ENCODE data around the gene GABRQ. TPM values are rescaled to one million over a fixed set of nuclear protein-coding genes. Genes with fewer than 3 reads are reported as not detected.

The GABRQ gene
- total and polyA plus RNA-seq, 4 donors, result 0.01 to 0.05 TPM; not detected in 2

- Histone ChIP-seq H3K9ac (ENCODE audit: low read depth in 1 of 2, low read length in 2 of 2) (no peak overlapping the region), H3K9me3 (ENCODE audit: control insufficient read depth in 4 of 4, low read length in 3 of 4) (no peaks in the 10 kb centered on the region), H3K4me1 (ENCODE audit: control insufficient read depth in 4 of 4, insufficient read depth in 4 of 4, low read length in 3 of 4) (no peaks in the 10 kb centered on the region), H3K27ac (ENCODE audit: low read depth in 1 of 2, low read length in 2 of 2) (no peak overlapping the region), H3K4me3 (ENCODE audit: low read depth in 1 of 3, low read length in 3 of 3) (no peak overlapping the region), H3K27me3 (ENCODE audit: control insufficient read depth in 4 of 4, insufficient read depth in 4 of 4, low read length in 3 of 4) (peaks cover 0 to 3% (median 0%) of the 10 kb centered on the region in 4 donors), H3K36me3 (ENCODE audit: control insufficient read depth in 4 of 4, insufficient read depth in 3 of 4, low read depth in 1 of 4, low read length in 3 of 4) (no peaks in the 10 kb centered on the region)
- DNase-seq (ENCODE audit: low spot score), result no peak
- TF ChIP-seq NR2F2 (IDR thresholded peaks at IDR 0.05) (no peak), YY1 (IDR thresholded peaks at IDR 0.05) (no peak), HNF4A (conservative IDR thresholded peaks at IDR 0.05) (no peak), SP1 (IDR thresholded peaks at IDR 0.05) (no peak), RAD21 (IDR thresholded peaks at IDR 0.05) (no peak), JUND (IDR thresholded peaks at IDR 0.05) (no peak), TAF1 (conservative IDR thresholded peaks at IDR 0.05) (no peak)
- TF ChIP-seq, protein P1, sequence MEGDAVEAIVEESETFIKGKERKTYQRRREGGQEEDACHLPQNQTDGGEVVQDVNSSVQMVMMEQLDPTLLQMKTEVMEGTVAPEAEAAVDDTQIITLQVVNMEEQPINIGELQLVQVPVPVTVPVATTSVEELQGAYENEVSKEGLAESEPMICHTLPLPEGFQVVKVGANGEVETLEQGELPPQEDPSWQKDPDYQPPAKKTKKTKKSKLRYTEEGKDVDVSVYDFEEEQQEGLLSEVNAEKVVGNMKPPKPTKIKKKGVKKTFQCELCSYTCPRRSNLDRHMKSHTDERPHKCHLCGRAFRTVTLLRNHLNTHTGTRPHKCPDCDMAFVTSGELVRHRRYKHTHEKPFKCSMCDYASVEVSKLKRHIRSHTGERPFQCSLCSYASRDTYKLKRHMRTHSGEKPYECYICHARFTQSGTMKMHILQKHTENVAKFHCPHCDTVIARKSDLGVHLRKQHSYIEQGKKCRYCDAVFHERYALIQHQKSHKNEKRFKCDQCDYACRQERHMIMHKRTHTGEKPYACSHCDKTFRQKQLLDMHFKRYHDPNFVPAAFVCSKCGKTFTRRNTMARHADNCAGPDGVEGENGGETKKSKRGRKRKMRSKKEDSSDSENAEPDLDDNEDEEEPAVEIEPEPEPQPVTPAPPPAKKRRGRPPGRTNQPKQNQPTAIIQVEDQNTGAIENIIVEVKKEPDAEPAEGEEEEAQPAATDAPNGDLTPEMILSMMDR (IDR thresholded peaks at IDR 0.05; ENCODE audit: low read depth, low read length, missing input control), result no peak
- TF ChIP-seq, protein P2, sequence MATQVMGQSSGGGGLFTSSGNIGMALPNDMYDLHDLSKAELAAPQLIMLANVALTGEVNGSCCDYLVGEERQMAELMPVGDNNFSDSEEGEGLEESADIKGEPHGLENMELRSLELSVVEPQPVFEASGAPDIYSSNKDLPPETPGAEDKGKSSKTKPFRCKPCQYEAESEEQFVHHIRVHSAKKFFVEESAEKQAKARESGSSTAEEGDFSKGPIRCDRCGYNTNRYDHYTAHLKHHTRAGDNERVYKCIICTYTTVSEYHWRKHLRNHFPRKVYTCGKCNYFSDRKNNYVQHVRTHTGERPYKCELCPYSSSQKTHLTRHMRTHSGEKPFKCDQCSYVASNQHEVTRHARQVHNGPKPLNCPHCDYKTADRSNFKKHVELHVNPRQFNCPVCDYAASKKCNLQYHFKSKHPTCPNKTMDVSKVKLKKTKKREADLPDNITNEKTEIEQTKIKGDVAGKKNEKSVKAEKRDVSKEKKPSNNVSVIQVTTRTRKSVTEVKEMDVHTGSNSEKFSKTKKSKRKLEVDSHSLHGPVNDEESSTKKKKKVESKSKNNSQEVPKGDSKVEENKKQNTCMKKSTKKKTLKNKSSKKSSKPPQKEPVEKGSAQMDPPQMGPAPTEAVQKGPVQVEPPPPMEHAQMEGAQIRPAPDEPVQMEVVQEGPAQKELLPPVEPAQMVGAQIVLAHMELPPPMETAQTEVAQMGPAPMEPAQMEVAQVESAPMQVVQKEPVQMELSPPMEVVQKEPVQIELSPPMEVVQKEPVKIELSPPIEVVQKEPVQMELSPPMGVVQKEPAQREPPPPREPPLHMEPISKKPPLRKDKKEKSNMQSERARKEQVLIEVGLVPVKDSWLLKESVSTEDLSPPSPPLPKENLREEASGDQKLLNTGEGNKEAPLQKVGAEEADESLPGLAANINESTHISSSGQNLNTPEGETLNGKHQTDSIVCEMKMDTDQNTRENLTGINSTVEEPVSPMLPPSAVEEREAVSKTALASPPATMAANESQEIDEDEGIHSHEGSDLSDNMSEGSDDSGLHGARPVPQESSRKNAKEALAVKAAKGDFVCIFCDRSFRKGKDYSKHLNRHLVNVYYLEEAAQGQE (IDR thresholded peaks at IDR 0.05), result no peak
- TF ChIP-seq, protein P3, sequence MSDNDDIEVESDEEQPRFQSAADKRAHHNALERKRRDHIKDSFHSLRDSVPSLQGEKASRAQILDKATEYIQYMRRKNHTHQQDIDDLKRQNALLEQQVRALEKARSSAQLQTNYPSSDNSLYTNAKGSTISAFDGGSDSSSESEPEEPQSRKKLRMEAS (IDR thresholded peaks at IDR 0.05), result no peak
- 37% methylated on average over 5 of the region's 5 CpGs for WGBS
These were observed 36.7 kb upstream of the GABRQ start for GRCh38 chrX:152600853-152601633.

GRCh38 chrX:152601848-152602616 is 35.7 kb upstream of the GABRQ start:
- DNase-seq (ENCODE audit: low spot score), result no peak
- WGBS, result 40% methylated on average over 6 of the region's 6 CpGs
- H3K4me1 ChIP-seq (ENCODE audit: control insufficient read depth in 4 of 4, insufficient read depth in 4 of 4, low read length in 3 of 4), result no peaks in the 10 kb centered on the region

More at GRCh38 chrX:152601848-152602616, 35.7 kb upstream of the GABRQ start:
- Histone ChIP-seq H3K27me3 (ENCODE audit: control insufficient read depth in 4 of 4, insufficient read depth in 4 of 4, low read length in 3 of 4) (peaks cover 0 to 3% (median 0%) of the 10 kb centered on the region in 4 donors), H3K27ac (ENCODE audit: low read depth in 1 of 2, low read length in 2 of 2) (no peak overlapping the region), H3K9ac (ENCODE audit: low read depth in 1 of 2, low read length in 2 of 2) (no peak overlapping the region), H3K4me3 (ENCODE audit: low read depth in 1 of 3, low read length in 3 of 3) (no peak overlapping the region), H3K36me3 (ENCODE audit: control insufficient read depth in 4 of 4, insufficient read depth in 3 of 4, low read depth in 1 of 4, low read length in 3 of 4) (no peaks in the 10 kb centered on the region), H3K9me3 (ENCODE audit: control insufficient read depth in 4 of 4, low read length in 3 of 4) (no peaks in the 10 kb centered on the region)
- TF ChIP-seq GABPA (IDR thresholded peaks at IDR 0.05 in 1 of 2, conservative IDR thresholded peaks at IDR 0.05 in 1 of 2) (no peak), YY1 (IDR thresholded peaks at IDR 0.05) (no peak), NR2F2 (IDR thresholded peaks at IDR 0.05) (no peak), FOXA2 (IDR thresholded peaks at IDR 0.05) (no peak), EGR1 (IDR thresholded peaks at IDR 0.05; ENCODE audit: low read depth in 2 of 2) (no peak)
- TF ChIP-seq, protein P2 (IDR thresholded peaks at IDR 0.05), result no peak

All from liver (tissue), 9 donors.